Hepatocyte (in vitro differentiated cells): ENCODE results near the gene ERH. TPM values are rescaled to one million over a fixed set of nuclear protein-coding genes. Genes with fewer than 3 reads are reported as not detected.

Source experiments
- DNase-seq: peaks from one replicate; pipeline ENCODE4 v3.0.0-alpha.2; 2016; ENCODE audit warnings: low spot score
- H2AFZ ChIP-seq: fragments of 200-600 bp; sonication (generic); 2 replicates; pipeline ENCODE4 v1.6.0; 2016; ENCODE audit warnings: antibody characterized with exemption, mild to moderate bottlenecking
- H3K27ac ChIP-seq: fragments of 200-600 bp; sonication (generic); 2 replicates; pipeline ENCODE4 v1.5.1; 2016; ENCODE audit warnings: mild to moderate bottlenecking
- H3K27me3 ChIP-seq: fragments of 200-600 bp; sonication (generic); 2 replicates; pipeline ENCODE4 v1.6.1; 2016
- H3K36me3 ChIP-seq: fragments of 200-600 bp; sonication (generic); replicated peaks from 2 replicates; pipeline ENCODE4 v1.5.1; 2016; ENCODE audit warnings: low read depth; ENCODE audit not compliant: insufficient read depth
- H3K4me1 ChIP-seq: fragments of 200-600 bp; sonication (generic); 2 replicates; pipeline ENCODE4 v1.5.1; 2016; ENCODE audit warnings: mild to moderate bottlenecking, moderate library complexity; ENCODE audit not compliant: insufficient read depth
- H3K4me2 ChIP-seq: fragments of 200-600 bp; sonication (generic); 2 replicates; pipeline ENCODE4 v1.6.0; 2016
- H3K4me3 ChIP-seq: fragments of 200-600 bp; sonication (generic); 2 replicates; pipeline ENCODE4 v1.5.1; 2016; ENCODE audit warnings: mild to moderate bottlenecking
- H3K79me2 ChIP-seq: fragments of 200-600 bp; sonication (generic); 2 replicates; pipeline ENCODE4 v1.6.0; 2017; ENCODE audit warnings: mild to moderate bottlenecking
- H3K9me2 ChIP-seq: fragments of 200-600 bp; sonication (generic); replicated peaks from 2 replicates; pipeline ENCODE4 v1.6.0; 2017; ENCODE audit warnings: mild to moderate bottlenecking; ENCODE audit not compliant: insufficient read depth
- H3K9me3 ChIP-seq: fragments of 200-600 bp; sonication (generic); 2 replicates; pipeline ENCODE4 v1.5.1; 2016; ENCODE audit warnings: low read depth, mild to moderate bottlenecking
- H4K20me1 ChIP-seq: fragments of 200-600 bp; sonication (generic); 2 replicates; pipeline ENCODE4 v1.6.0; 2016; ENCODE audit warnings: mild to moderate bottlenecking; ENCODE audit not compliant: insufficient read depth, poor library complexity, severe bottlenecking
- CTCF ChIP-seq: fragments of 200-600 bp; sonication (generic); IDR thresholded peaks from 2 replicates; pipeline ENCODE4 v1.5.1; 2016; ENCODE audit warnings: antibody characterized with exemption, mild to moderate bottlenecking; ENCODE audit not compliant: poor library complexity
- EZH2 ChIP-seq: fragments of 200-600 bp; sonication (generic); IDR thresholded peaks from 2 replicates; pipeline ENCODE4 v1.6.1; 2016; ENCODE audit warnings: antibody characterized with exemption, mild to moderate bottlenecking, borderline replicate concordance
- EZH2phosphoT487 ChIP-seq: fragments of 200-600 bp; sonication (generic); IDR thresholded peaks from one replicate; pipeline ENCODE4 v1.6.1; 2018; ENCODE audit warnings: antibody characterized with exemption, mild to moderate bottlenecking, low read depth, moderate library complexity; ENCODE audit not compliant: unreplicated experiment, severe bottlenecking
- WGBS: methylation state at CpG from one replicate; pipeline ENCODE4 v1.1.6; 2016; ENCODE audit warnings: low lambda C conversion rate; ENCODE audit errors: missing lambda C conversion rate; 5-methylcytosine and 5-hydroxymethylcytosine counted together
- polyA plus RNA-seq: library from polyadenylated mRNA; unstranded; fragments of >200 nt; fragmentation: Nextera tagmentation; extraction: Ambion mirVana; gene quantifications from 2 replicates; pipeline ENCODE4 v1.2.1, GENCODE V29; 2016
- total RNA-seq: library from RNA; depleted of rRNA; stranded (reverse); fragments of >200 nt; gene quantifications from 2 replicates; pipeline ENCODE4 v1.2.3, GENCODE V29; 2014

The ERH gene
- total and polyA plus RNA-seq, 2 experiments from 2014 or later: 147 to 219 TPM

GRCh38 chr14:69355607-69356281, 42.4 kb downstream of the ERH start:
- Histone ChIP-seq H3K9me3 (no peaks in the 10 kb centered on the region), H3K9me2 (no peaks in the 10 kb centered on the region), H3K79me2 (no peaks in the 10 kb centered on the region), H3K27me3 (no peaks in the 10 kb centered on the region), H3K4me1 (peaks cover 4% of the 10 kb centered on the region), H2AFZ (no peak overlapping the region), H3K4me2 (peak overlapping the region; percentile 10), H3K4me3 (no peak overlapping the region), H4K20me1 (no peaks in the 10 kb centered on the region), H3K27ac (peak overlapping the region; percentile 52), H3K36me3 (no peaks in the 10 kb centered on the region)
- WGBS: 69% methylated on average over 6 of the region's 6 CpGs
- DNase-seq: peak; percentile 37
- TF ChIP-seq EZH2: no peak
- TF ChIP-seq CTCF: no peak
- TF ChIP-seq EZH2phosphoT487: no peak

- no peaks in the 10 kb centered on the region for H3K79me2 ChIP-seq
- H4K20me1 ChIP-seq: no peaks in the 10 kb centered on the region
- no peaks in the 10 kb centered on the region for H3K27me3 ChIP-seq
- peaks cover 4% of the 10 kb centered on the region for H3K4me1 ChIP-seq
- H3K4me3 ChIP-seq: no peak overlapping the region
- H3K27ac ChIP-seq: peak overlapping the region; percentile 52
- no peak for TF ChIP-seq EZH2phosphoT487
- TF ChIP-seq CTCF: no peak
- TF ChIP-seq EZH2: no peak
- H3K36me3 ChIP-seq: no peaks in the 10 kb centered on the region
- H2AFZ ChIP-seq: no peak overlapping the region
- H3K4me2 ChIP-seq: peak overlapping the region; percentile 10
- no peaks in the 10 kb centered on the region for H3K9me2 ChIP-seq
- no peaks in the 10 kb centered on the region for H3K9me3 ChIP-seq
- no peak for DNase-seq
- 94% methylated on average over 5 of the region's 6 CpGs for WGBS
Observed at GRCh38 chr14:69355154-69355597, 42.9 kb downstream of the ERH start.

GRCh38 chr14:69354383-69355153, 43.5 kb downstream of the ERH start:
- Histone ChIP-seq H3K9me2 (no peaks in the 10 kb centered on the region), H2AFZ (no peak overlapping the region), H3K36me3 (no peaks in the 10 kb centered on the region), H3K9me3 (no peaks in the 10 kb centered on the region), H3K27me3 (no peaks in the 10 kb centered on the region), H3K79me2 (no peaks in the 10 kb centered on the region), H3K4me3 (no peak overlapping the region), H4K20me1 (no peaks in the 10 kb centered on the region), H3K4me1 (peaks cover 4% of the 10 kb centered on the region), H3K4me2 (no peak overlapping the region), H3K27ac (no peak overlapping the region)
- WGBS: 84% methylated on average over 11 of the region's 11 CpGs
- no peak for DNase-seq
- TF ChIP-seq CTCF: no peak
